ENCODE measurements around the gene COL5A2. TPM values are rescaled to one million over a fixed set of nuclear protein-coding genes. Genes with fewer than 3 reads are reported as not detected.

The COL5A2 gene
- total RNA-seq, 1 donor from 2014 or later = 7.4 TPM

GRCh38 chr2:189147361-189147760 lies 32.2 kb downstream of the COL5A2 start:
- no peak for TF ChIP-seq CTCF (IDR thresholded peaks at IDR 0.05; ENCODE audit: insufficient read depth, low read length, severe bottlenecking)
- peak; percentile 69 for DNase-seq (ENCODE audit: low read depth)
- Histone ChIP-seq H3K27me3 (ENCODE audit: control insufficient read depth, insufficient read depth, low read length) (no peaks in the 10 kb centered on the region), H3K4me3 (ENCODE audit: low read depth, low read length) (no peak overlapping the region), H3K36me3 (ENCODE audit: control insufficient read depth, insufficient read depth, low read length) (no peaks in the 10 kb centered on the region)
- FAIRE-seq = no peak

GRCh38 chr2:189146553-189146952 lies 33.0 kb downstream of the COL5A2 start:
- TF ChIP-seq CTCF (IDR thresholded peaks at IDR 0.05; ENCODE audit: insufficient read depth, low read length, severe bottlenecking) = no peak
- no peak for DNase-seq (ENCODE audit: low read depth)

GRCh38 chr2:189144700-189145211 lies 34.8 kb downstream of the COL5A2 start:
- no peak overlapping the region for H3K4me3 ChIP-seq (ENCODE audit: low read depth, low read length)
- DNase-seq (ENCODE audit: low read depth) = no peak
- FAIRE-seq = no peak
- no peak for TF ChIP-seq CTCF (IDR thresholded peaks at IDR 0.05; ENCODE audit: insufficient read depth, low read length, severe bottlenecking)
- H3K36me3 ChIP-seq (ENCODE audit: control insufficient read depth, insufficient read depth, low read length) = no peaks in the 10 kb centered on the region
- no peaks in the 10 kb centered on the region for H3K27me3 ChIP-seq (ENCODE audit: control insufficient read depth, insufficient read depth, low read length)

More at GRCh38 chr2:189146553-189146952, 33.0 kb downstream of the COL5A2 start:
- no peak for FAIRE-seq
- no peak overlapping the region for H3K4me3 ChIP-seq (ENCODE audit: low read depth, low read length)
- H3K36me3 ChIP-seq (ENCODE audit: control insufficient read depth, insufficient read depth, low read length) = no peaks in the 10 kb centered on the region
- H3K27me3 ChIP-seq (ENCODE audit: control insufficient read depth, insufficient read depth, low read length) = no peaks in the 10 kb centered on the region

GRCh38 chr2:189143925-189144324 lies 35.6 kb downstream of the COL5A2 start:
- no peak for DNase-seq (ENCODE audit: low read depth)
- Histone ChIP-seq H3K4me3 (ENCODE audit: low read depth, low read length) (no peak overlapping the region), H3K27me3 (ENCODE audit: control insufficient read depth, insufficient read depth, low read length) (no peaks in the 10 kb centered on the region), H3K36me3 (ENCODE audit: control insufficient read depth, insufficient read depth, low read length) (no peaks in the 10 kb centered on the region)
- FAIRE-seq = no peak
- no peak for TF ChIP-seq CTCF (IDR thresholded peaks at IDR 0.05; ENCODE audit: insufficient read depth, low read length, severe bottlenecking)

- no peak for FAIRE-seq
- TF ChIP-seq CTCF (IDR thresholded peaks at IDR 0.05; ENCODE audit: insufficient read depth, low read length, severe bottlenecking) = peak; percentile 90
- H3K4me3 ChIP-seq (ENCODE audit: low read depth, low read length) = no peak overlapping the region
- H3K36me3 ChIP-seq (ENCODE audit: control insufficient read depth, insufficient read depth, low read length) = no peaks in the 10 kb centered on the region
- peak; percentile 70 for DNase-seq (ENCODE audit: low read depth)
- no peaks in the 10 kb centered on the region for H3K27me3 ChIP-seq (ENCODE audit: control insufficient read depth, insufficient read depth, low read length)
Measured at GRCh38 chr2:189142893-189143759, 36.4 kb downstream of the COL5A2 start.
